ENCODE measurements around the gene GPER1. TPM values are rescaled to one million over a fixed set of nuclear protein-coding genes. Genes with fewer than 3 reads are reported as not detected.

The GPER1 gene
- total RNA-seq, 2 donors from 2014 or later = 3.9 to 5.3 TPM

DNA sequence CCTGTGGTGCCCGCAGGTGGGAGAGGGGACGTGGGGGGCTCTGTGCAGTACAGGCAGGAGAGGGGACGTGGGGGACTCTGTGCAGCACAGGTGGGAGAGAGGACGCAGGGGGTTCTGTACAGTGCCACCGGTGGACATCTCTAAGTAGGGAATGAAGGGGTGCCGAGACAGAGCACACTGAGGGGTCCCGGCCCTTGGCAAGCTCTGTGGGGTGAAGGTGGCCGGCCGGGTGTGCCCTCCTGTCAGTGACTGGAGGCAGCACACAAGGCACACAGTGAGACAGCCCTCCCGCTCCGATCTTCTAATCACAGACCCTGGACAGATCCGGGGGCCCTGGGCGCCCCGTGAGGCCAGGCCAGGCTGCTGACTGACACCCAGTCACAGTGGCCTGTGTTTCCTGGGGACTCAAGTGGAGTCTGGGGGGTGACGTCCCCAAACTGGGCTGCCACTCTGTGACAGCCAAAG is 32.4 kb upstream of the GPER1 start:
- Histone ChIP-seq H3K9me3 (no peaks in the 10 kb centered on the region), H3K36me3 (no peaks in the 10 kb centered on the region), H3K4me1 (ENCODE audit: control insufficient read depth in 1 of 2, low read depth in 2 of 2) (peaks cover 4 to 26% of the 10 kb centered on the region in 2 donors), H3K4me3 (peak overlapping the region; percentile 23), H3K27me3 (replicated peaks; ENCODE audit: insufficient read depth) (no peaks in the 10 kb centered on the region), H3K27ac (no peak overlapping the region)
- ATAC-seq (ENCODE audit: insufficient number of reproducible peaks, low FRiP score, low read depth) (no peak), DNase-seq (ENCODE audit: low spot score) (no peak)
- TF ChIP-seq, protein P1, sequence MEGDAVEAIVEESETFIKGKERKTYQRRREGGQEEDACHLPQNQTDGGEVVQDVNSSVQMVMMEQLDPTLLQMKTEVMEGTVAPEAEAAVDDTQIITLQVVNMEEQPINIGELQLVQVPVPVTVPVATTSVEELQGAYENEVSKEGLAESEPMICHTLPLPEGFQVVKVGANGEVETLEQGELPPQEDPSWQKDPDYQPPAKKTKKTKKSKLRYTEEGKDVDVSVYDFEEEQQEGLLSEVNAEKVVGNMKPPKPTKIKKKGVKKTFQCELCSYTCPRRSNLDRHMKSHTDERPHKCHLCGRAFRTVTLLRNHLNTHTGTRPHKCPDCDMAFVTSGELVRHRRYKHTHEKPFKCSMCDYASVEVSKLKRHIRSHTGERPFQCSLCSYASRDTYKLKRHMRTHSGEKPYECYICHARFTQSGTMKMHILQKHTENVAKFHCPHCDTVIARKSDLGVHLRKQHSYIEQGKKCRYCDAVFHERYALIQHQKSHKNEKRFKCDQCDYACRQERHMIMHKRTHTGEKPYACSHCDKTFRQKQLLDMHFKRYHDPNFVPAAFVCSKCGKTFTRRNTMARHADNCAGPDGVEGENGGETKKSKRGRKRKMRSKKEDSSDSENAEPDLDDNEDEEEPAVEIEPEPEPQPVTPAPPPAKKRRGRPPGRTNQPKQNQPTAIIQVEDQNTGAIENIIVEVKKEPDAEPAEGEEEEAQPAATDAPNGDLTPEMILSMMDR (IDR thresholded peaks at IDR 0.05) = no peak

DNA sequence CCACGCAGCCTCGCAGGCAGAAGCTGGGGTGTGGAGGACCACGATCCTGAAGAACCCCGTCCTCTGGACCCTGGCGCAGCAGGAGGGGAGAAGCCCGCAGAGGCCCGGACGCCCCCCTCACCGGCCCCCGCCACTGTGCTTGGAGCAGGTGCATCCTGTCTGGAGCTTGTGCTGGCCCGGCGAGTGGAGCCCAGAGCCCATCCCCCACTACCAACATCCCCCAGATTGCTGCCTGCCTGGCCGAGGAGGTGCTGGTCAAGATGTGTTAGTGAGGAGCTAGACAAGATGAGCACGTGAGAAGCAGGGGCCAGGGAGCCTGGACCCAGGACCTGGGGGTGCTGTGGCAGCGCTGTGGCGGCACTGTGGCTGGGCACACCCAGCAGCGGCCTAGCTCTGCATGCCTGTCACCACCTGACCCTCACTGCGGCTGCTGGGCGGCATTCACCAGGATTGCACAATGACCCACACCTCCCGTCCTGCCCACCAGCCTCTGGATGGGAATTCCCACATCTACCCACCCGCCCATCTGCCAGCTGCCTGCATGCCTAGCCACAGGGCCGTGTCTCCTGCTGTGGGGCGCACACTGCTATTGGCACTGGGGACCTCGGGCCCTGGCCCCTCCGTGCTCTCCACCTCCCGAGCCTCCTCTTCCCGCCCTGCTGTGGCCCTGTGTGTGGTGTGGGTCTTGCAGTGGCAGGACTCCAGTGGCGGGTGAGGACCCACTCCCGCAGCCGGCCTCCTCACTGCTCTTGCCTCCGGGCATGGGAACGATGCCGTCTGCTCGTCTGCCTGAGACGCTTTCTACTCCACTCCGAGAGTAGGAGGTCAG is 31.7 kb upstream of the GPER1 start:
- ATAC-seq (ENCODE audit: insufficient number of reproducible peaks, low FRiP score, low read depth) (no peak), DNase-seq (ENCODE audit: low spot score) (no peak)
- no peaks in the 10 kb centered on the region for H3K36me3 ChIP-seq
- H3K9me3 ChIP-seq = no peaks in the 10 kb centered on the region
- no peak overlapping the region for H3K4me3 ChIP-seq
- H3K27me3 ChIP-seq (replicated peaks; ENCODE audit: insufficient read depth) = no peaks in the 10 kb centered on the region
- peaks cover 4 to 27% of the 10 kb centered on the region in 2 donors for H3K4me1 ChIP-seq (ENCODE audit: control insufficient read depth in 1 of 2, low read depth in 2 of 2)
- TF ChIP-seq, protein P1 (IDR thresholded peaks at IDR 0.05) = no peak
- no peak overlapping the region for H3K27ac ChIP-seq

DNA sequence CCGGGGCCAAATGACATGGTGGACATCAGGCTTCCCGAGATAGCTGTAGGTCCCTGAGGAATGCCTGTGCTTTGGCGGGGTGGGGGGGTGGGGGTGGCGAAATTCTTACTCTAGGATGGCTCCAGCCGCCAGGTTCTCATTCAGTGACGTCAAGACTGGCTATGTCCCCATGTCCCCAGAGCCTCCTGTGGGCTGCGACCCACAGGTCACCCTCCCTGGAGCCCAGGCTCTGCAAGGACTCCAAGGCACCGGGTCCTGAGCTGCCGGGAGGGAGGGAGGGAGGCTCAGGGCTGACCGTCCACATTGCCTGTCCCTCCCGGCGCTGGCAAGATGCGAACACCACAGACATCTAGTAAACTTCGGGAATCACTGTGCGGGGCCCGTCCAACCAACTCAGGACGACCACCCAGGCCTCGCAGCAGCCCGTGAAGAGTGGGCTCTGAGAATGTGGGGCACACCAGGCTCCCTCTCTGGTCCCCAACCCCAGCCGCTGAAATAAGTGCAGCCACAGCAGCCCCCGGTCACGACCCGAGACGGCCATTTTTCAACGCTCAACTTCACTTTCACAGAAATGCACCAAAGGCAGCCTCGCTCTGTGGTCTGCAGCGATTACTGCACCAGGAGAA is 31.0 kb upstream of the GPER1 start:
- H3K36me3 ChIP-seq = no peaks in the 10 kb centered on the region
- ATAC-seq (ENCODE audit: insufficient number of reproducible peaks, low FRiP score, low read depth) (no peak), DNase-seq (ENCODE audit: low spot score) (no peak)
- TF ChIP-seq, protein P1 (IDR thresholded peaks at IDR 0.05) = no peak
- H3K9me3 ChIP-seq = no peaks in the 10 kb centered on the region
- no peak overlapping the region for H3K27ac ChIP-seq
- peaks cover 4 to 23% of the 10 kb centered on the region in 2 donors for H3K4me1 ChIP-seq (ENCODE audit: control insufficient read depth in 1 of 2, low read depth in 2 of 2)
- H3K27me3 ChIP-seq (replicated peaks; ENCODE audit: insufficient read depth) = no peaks in the 10 kb centered on the region
- no peak overlapping the region for H3K4me3 ChIP-seq

DNA sequence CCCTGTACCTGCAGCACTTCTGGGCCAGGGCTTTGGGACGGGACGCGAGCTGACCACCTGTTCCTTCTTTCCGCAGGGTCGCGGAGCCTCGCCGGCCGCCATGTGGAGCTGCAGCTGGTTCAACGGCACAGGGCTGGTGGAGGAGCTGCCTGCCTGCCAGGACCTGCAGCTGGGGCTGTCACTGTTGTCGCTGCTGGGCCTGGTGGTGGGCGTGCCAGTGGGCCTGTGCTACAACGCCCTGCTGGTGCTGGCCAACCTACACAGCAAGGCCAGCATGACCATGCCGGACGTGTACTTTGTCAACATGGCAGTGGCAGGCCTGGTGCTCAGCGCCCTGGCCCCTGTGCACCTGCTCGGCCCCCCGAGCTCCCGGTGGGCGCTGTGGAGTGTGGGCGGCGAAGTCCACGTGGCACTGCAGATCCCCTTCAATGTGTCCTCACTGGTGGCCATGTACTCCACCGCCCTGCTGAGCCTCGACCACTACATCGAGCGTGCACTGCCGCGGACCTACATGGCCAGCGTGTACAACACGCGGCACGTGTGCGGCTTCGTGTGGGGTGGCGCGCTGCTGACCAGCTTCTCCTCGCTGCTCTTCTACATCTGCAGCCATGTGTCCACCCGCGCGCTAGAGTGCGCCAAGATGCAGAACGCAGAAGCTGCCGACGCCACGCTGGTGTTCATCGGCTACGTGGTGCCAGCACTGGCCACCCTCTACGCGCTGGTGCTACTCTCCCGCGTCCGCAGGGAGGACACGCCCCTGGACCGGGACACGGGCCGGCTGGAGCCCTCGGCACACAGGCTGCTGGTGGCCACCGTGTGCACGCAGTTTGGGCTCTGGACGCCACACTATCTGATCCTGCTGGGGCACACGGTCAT is 30.3 kb upstream of the GPER1 start:
- Histone ChIP-seq H3K4me3 (no peak overlapping the region), H3K9me3 (no peaks in the 10 kb centered on the region), H3K36me3 (no peaks in the 10 kb centered on the region), H3K27ac (no peak overlapping the region), H3K4me1 (ENCODE audit: control insufficient read depth in 1 of 2, low read depth in 2 of 2) (peaks cover 0 to 16% of the 10 kb centered on the region in 2 donors), H3K27me3 (replicated peaks; ENCODE audit: insufficient read depth) (no peaks in the 10 kb centered on the region)
- ATAC-seq (ENCODE audit: insufficient number of reproducible peaks, low FRiP score, low read depth) (no peak), DNase-seq (ENCODE audit: low spot score) (no peak)
- TF ChIP-seq, protein P1 (IDR thresholded peaks at IDR 0.05) = no peak
